Stomach smooth muscle (tissue), 2 donors: ENCODE results near the gene KCNQ5.

Experiments used
- H3K27ac ChIP-seq: one replicate; pipeline ENCODE4 v1.7.0; 2013; ENCODE audit warnings: mild to moderate bottlenecking, low read length, inconsistent platforms
- H3K27me3 ChIP-seq, 2 donors: one replicate each; pipeline ENCODE4 v1.7.0; 2013; ENCODE audit warnings: low read length in 2 of 2; ENCODE audit not compliant: insufficient read depth in 2 of 2, control insufficient read depth in 1 of 2
- H3K36me3 ChIP-seq, 2 donors: one replicate each; pipeline ENCODE4 v1.7.0; 2013; ENCODE audit warnings: low read length in 2 of 2; ENCODE audit not compliant: control insufficient read depth in 2 of 2, insufficient read depth in 2 of 2
- H3K4me1 ChIP-seq: one replicate; pipeline ENCODE4 v1.7.0; 2013; ENCODE audit warnings: low read length; ENCODE audit not compliant: control insufficient read depth, insufficient read depth
- H3K4me3 ChIP-seq, 2 donors: one replicate each; pipeline ENCODE4 v1.7.0; 2013; ENCODE audit warnings: low read length in 2 of 2
- H3K9ac ChIP-seq, 2 donors: one replicate each; pipeline ENCODE4 v1.7.0; 2013; ENCODE audit warnings: low read length in 2 of 2, mild to moderate bottlenecking in 1 of 2
- H3K9me3 ChIP-seq, 2 donors: one replicate each; pipeline ENCODE4 v1.7.0; 2013; ENCODE audit warnings: low read length in 2 of 2; ENCODE audit not compliant: control insufficient read depth in 2 of 2
- donor health status: healthy.
- donor health status: Pancreatic carcinoma.

Gene KCNQ5

DNA sequence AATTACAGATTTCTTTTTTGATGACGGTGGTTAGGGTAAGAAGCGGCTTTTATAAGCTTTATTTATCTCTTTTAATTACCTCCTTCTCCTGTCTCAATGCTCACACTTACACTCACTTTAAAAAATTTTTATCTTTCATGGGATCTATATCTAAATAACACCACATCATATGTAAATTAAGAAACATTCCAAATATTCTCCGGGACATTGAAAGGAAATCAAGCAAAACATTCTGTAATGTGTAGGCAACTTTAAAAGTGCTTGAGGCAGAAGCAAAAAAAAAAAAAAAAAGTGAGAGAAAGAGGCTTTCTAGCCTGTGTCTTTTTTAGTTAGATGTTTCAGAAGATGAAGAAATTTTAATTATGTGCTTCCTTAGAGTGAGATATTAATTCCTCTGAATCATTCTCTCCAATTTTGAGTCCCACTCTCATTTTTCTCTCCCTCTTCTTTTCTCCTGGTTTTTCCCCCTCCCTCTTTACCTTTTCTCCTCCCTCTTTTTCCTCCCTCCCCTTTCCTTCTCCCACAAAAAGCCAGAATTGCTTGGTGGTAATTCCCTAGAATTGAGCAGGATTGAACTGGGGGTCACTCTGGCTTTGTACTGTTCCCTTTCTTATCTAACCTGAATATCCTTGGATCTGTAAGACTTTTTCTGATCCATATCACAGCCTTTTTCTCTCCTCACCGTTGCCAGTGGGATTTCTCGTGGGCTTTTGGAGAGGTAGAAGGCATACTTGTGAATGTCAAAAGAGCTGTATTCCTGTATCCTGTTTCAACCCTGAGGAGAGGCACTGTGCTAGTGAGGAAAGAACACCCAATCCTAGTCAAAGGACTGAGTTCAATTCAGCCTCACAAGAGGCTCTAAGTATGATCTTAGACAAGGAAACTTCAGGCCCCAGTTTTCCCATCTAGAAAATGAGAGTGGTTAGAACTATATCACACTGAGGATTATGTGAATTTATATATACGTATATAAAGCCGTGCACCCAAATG lies 30.4 kb downstream of the KCNQ5 start:
- Histone ChIP-seq H3K9me3 (no peaks in the 10 kb centered on the region), H3K36me3 (no peaks in the 10 kb centered on the region), H3K27ac (no peak overlapping the region), H3K4me1 (no peaks in the 10 kb centered on the region), H3K27me3 (no peaks in the 10 kb centered on the region), H3K9ac (no peak overlapping the region), H3K4me3 (no peak overlapping the region)

DNA sequence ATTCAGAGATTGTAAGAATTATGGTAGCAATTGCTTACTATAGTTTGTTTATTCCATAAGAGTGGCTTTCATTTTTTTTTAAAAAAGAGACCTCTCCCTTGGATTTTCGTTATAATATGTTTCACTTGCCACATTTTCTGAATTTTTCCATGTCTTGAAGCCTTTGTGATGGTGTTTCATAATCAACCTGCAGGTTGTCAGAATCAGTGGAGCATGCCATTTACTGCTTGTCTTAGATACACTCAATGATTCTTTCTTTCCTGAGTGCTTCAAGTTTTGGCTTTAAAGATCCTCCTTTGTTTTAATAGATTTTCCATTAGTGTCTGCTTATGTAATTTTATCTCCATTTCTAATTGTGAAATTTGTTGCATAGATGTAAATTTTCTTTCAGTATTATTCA lies 31.2 kb downstream of the KCNQ5 start:
- no peaks in the 10 kb centered on the region for H3K9me3 ChIP-seq
- H3K4me1 ChIP-seq: no peaks in the 10 kb centered on the region
- no peaks in the 10 kb centered on the region for H3K36me3 ChIP-seq
- no peak overlapping the region for H3K27ac ChIP-seq
- H3K27me3 ChIP-seq: no peaks in the 10 kb centered on the region
- H3K4me3 ChIP-seq: no peak overlapping the region
- no peak overlapping the region for H3K9ac ChIP-seq

- Histone ChIP-seq H3K9ac (no peak overlapping the region), H3K36me3 (no peaks in the 10 kb centered on the region)
Observed at GRCh38 chr6:72654071-72654621, 32.3 kb downstream of the KCNQ5 start.

GRCh38 chr6:72657407-72658197 lies 35.7 kb downstream of the KCNQ5 start:
- Histone ChIP-seq H3K27me3 (no peaks in the 10 kb centered on the region), H3K36me3 (no peaks in the 10 kb centered on the region), H3K4me1 (no peaks in the 10 kb centered on the region)

More at GRCh38 chr6:72654071-72654621, 32.3 kb downstream of the KCNQ5 start:
- Histone ChIP-seq H3K9me3 (no peaks in the 10 kb centered on the region), H3K27me3 (no peaks in the 10 kb centered on the region), H3K27ac (no peak overlapping the region), H3K4me3 (no peak overlapping the region), H3K4me1 (no peaks in the 10 kb centered on the region)

GRCh38 chr6:72659754-72660153 lies 37.9 kb downstream of the KCNQ5 start:
- H3K36me3 ChIP-seq: no peaks in the 10 kb centered on the region
- H3K27ac ChIP-seq: no peak overlapping the region
- no peaks in the 10 kb centered on the region for H3K9me3 ChIP-seq
- H3K4me1 ChIP-seq: no peaks in the 10 kb centered on the region
- no peak overlapping the region for H3K9ac ChIP-seq
- no peak overlapping the region for H3K4me3 ChIP-seq
- no peaks in the 10 kb centered on the region for H3K27me3 ChIP-seq

More at GRCh38 chr6:72657407-72658197, 35.7 kb downstream of the KCNQ5 start:
- Histone ChIP-seq H3K9me3 (no peaks in the 10 kb centered on the region), H3K27ac (no peak overlapping the region), H3K9ac (no peak overlapping the region), H3K4me3 (no peak overlapping the region)

DNA sequence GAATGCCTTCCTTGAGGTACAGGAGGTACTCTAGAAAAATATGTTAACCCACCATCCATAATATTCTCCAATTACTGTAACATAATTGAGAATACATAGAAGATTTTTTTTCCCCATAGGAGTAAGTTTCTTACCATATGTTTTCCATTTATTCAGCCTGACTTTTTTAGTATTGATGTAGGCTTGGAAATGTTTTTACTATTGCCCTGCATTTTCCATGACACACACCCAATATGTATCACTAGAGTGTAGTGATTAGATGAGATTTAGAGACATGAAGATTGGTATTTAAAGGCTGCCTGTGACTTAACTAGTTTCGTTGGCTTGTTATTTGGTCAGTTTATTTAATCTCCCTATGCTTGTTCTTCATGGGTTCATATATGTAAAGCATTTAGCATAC lies 39.5 kb downstream of the KCNQ5 start:
- H3K9me3 ChIP-seq: no peaks in the 10 kb centered on the region
- no peak overlapping the region for H3K27ac ChIP-seq
- no peaks in the 10 kb centered on the region for H3K36me3 ChIP-seq
- H3K27me3 ChIP-seq: no peaks in the 10 kb centered on the region
- H3K4me1 ChIP-seq: no peaks in the 10 kb centered on the region
- no peak overlapping the region for H3K9ac ChIP-seq
- no peak overlapping the region for H3K4me3 ChIP-seq

GRCh38 chr6:72665599-72665998 lies 43.7 kb downstream of the KCNQ5 start:
- Histone ChIP-seq H3K27ac (no peak overlapping the region), H3K9ac (no peak overlapping the region), H3K9me3 (peaks cover 0 to 2% of the 10 kb centered on the region in 2 donors), H3K36me3 (no peaks in the 10 kb centered on the region), H3K4me3 (no peak overlapping the region), H3K4me1 (no peaks in the 10 kb centered on the region), H3K27me3 (no peaks in the 10 kb centered on the region)

- Histone ChIP-seq H3K9ac (no peak overlapping the region), H3K9me3 (peaks cover 0 to 2% of the 10 kb centered on the region in 2 donors), H3K27ac (no peak overlapping the region), H3K36me3 (no peaks in the 10 kb centered on the region), H3K27me3 (no peaks in the 10 kb centered on the region), H3K4me3 (no peak overlapping the region), H3K4me1 (no peaks in the 10 kb centered on the region)
Observed at GRCh38 chr6:72669324-72669723, 47.5 kb downstream of the KCNQ5 start.

GRCh38 chr6:72672906-72673305 lies 51.0 kb downstream of the KCNQ5 start:
- Histone ChIP-seq H3K9me3 (no peaks in the 10 kb centered on the region), H3K27me3 (no peaks in the 10 kb centered on the region), H3K36me3 (no peaks in the 10 kb centered on the region), H3K9ac (no peak overlapping the region), H3K4me3 (no peak overlapping the region), H3K4me1 (no peaks in the 10 kb centered on the region), H3K27ac (no peak overlapping the region)

- Histone ChIP-seq H3K36me3 (no peaks in the 10 kb centered on the region), H3K27me3 (no peaks in the 10 kb centered on the region), H3K9ac (no peak overlapping the region), H3K9me3 (no peaks in the 10 kb centered on the region), H3K27ac (no peak overlapping the region), H3K4me1 (no peaks in the 10 kb centered on the region), H3K4me3 (no peak overlapping the region)
Observed at GRCh38 chr6:72674842-72675241, 53.0 kb downstream of the KCNQ5 start.
